Measurements from ENCODE around the gene TMEM243. TPM values are rescaled to one million over a fixed set of nuclear protein-coding genes. Genes with fewer than 3 reads are reported as not detected.

TMEM243 gene
- total and polyA plus RNA-seq, 2 of the 13 experiments (the other 11 are each of a cell fraction or from before 2014, with no cell fraction given), result 25.1 to 31.2 TPM

GRCh38 chr7:87152112-87152896 lies 67.2 kb downstream of the TMEM243 start, which contains the start of gene DMTF1 (continued):
- TF ChIP-seq HNRNPLL (IDR thresholded peaks at IDR 0.05; ENCODE audit: low read depth, low read length, poor library complexity, severe bottlenecking), result peak; percentile 82
- no peak for TF ChIP-seq POLR2AphosphoS2 (IDR thresholded peaks at IDR 0.05; ENCODE audit: low read depth, low read length)
- TF ChIP-seq RBM22 (optimal IDR thresholded peaks at IDR 0.05; ENCODE audit: low read length), result no peak
- TF ChIP-seq E2F2 (CRISPR knock-in tag; IDR thresholded peaks at IDR 0.05; ENCODE audit: borderline replicate concordance), result peak; percentile 96; the same call in 1 of the 2 replicates
- TF ChIP-seq ZNF280B (CRISPR knock-in tag; IDR thresholded peaks at IDR 0.05; ENCODE audit: borderline replicate concordance), result no peak
- TF ChIP-seq PHF5A (CRISPR knock-in tag; IDR thresholded peaks at IDR 0.05; ENCODE audit: low read depth, unreplicated experiment), result no peak
- TF ChIP-seq ZNF30 (CRISPR knock-in tag; IDR thresholded peaks at IDR 0.05), result no peak; the same call in 1 of the 2 replicates
- peak; percentile 84; the same call in 1 of the 2 replicates for TF ChIP-seq ZNF510 (CRISPR knock-in tag; IDR thresholded peaks at IDR 0.05; ENCODE audit: low read depth)
- TF ChIP-seq ZNF335 (CRISPR knock-in tag; IDR thresholded peaks at IDR 0.05), result no peak; the same call in 1 of the 2 replicates
- no peak for TF ChIP-seq GLMP (CRISPR knock-in tag; IDR thresholded peaks at IDR 0.05; ENCODE audit: borderline replicate concordance)
- peak; percentile 41; the same call in 1 of the 2 replicates for TF ChIP-seq ZNF451 (CRISPR knock-in tag; IDR thresholded peaks at IDR 0.05)
- no peak for TF ChIP-seq NFE2 (CRISPR knock-in tag; IDR thresholded peaks at IDR 0.05)
- TF ChIP-seq KMT2A (CRISPR knock-in tag; IDR thresholded peaks at IDR 0.05), result peak; percentile 85
- TF ChIP-seq MED8 (CRISPR knock-in tag; IDR thresholded peaks at IDR 0.05; ENCODE audit: insufficient replicate concordance), result peak; percentile 57
- TF ChIP-seq NR0B2 (CRISPR knock-in tag; IDR thresholded peaks at IDR 0.05), result peak; percentile 69; the same call in 1 of the 2 replicates
- TF ChIP-seq MEIS2 (CRISPR knock-in tag; IDR thresholded peaks at IDR 0.05), result peak; percentile 56; the same call in 1 of the 2 replicates
- TF ChIP-seq ETV5 (CRISPR knock-in tag; IDR thresholded peaks at IDR 0.05; ENCODE audit: borderline replicate concordance), result peak; percentile 93
- TF ChIP-seq PRDM10 (CRISPR knock-in tag; IDR thresholded peaks at IDR 0.05; ENCODE audit: low read depth), result no peak
- TF ChIP-seq ONECUT2 (CRISPR knock-in tag; IDR thresholded peaks at IDR 0.05), result 0 out of 2 replicates have a peak, but pooled peaks have one; percentile 29
- TF ChIP-seq NFE2L2 (IDR thresholded peaks at IDR 0.05; ENCODE audit: low read length), result no peak
- TF ChIP-seq CHCHD3 (CRISPR knock-in tag; IDR thresholded peaks at IDR 0.05), result no peak
